Mammary epithelial cell (primary cell): Measurements from ENCODE around the gene CCDC112.

Source experiments
- EZH2 ChIP-seq: IDR thresholded peaks from 2 replicates; pipeline ENCODE4 v1.6.1; 2012; ENCODE audit warnings: low read length, inconsistent platforms, borderline replicate concordance
- TF ChIP-seq, protein P1 (sequence below), 2 donors: IDR thresholded peaks in 1 of 2; conservative IDR thresholded peaks in 1 of 2; 2 replicates each; pipeline ENCODE4 v1.5.1; 2011 to 2012; ENCODE audit warnings: inconsistent platforms in 2 of 2, low read length in 2 of 2, mild to moderate bottlenecking in 2 of 2, control low read depth in 1 of 2, low read depth in 1 of 2; ENCODE audit not compliant: insufficient read depth in 1 of 2; ENCODE audit errors: extremely low read depth in 1 of 2

DNA sequence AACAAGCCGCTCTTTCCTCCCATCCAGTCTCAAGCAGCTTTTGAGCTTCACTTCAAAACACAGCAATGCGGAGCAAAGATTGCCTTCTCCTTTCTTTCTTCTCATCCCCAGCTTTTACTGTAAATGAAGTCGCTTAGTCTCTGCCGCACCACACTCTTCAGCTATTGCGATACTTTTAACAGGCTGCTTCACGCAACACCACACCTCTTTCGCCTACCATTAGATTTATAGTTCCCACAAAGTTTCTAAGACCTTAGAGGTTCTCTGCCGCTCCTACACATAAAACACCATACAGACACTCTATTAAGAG is 34.5 kb downstream of the CCDC112 start:
- TF ChIP-seq, protein P1, sequence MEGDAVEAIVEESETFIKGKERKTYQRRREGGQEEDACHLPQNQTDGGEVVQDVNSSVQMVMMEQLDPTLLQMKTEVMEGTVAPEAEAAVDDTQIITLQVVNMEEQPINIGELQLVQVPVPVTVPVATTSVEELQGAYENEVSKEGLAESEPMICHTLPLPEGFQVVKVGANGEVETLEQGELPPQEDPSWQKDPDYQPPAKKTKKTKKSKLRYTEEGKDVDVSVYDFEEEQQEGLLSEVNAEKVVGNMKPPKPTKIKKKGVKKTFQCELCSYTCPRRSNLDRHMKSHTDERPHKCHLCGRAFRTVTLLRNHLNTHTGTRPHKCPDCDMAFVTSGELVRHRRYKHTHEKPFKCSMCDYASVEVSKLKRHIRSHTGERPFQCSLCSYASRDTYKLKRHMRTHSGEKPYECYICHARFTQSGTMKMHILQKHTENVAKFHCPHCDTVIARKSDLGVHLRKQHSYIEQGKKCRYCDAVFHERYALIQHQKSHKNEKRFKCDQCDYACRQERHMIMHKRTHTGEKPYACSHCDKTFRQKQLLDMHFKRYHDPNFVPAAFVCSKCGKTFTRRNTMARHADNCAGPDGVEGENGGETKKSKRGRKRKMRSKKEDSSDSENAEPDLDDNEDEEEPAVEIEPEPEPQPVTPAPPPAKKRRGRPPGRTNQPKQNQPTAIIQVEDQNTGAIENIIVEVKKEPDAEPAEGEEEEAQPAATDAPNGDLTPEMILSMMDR (conservative IDR thresholded peaks at IDR 0.05 in 1 of 2, IDR thresholded peaks at IDR 0.05 in 1 of 2; ENCODE audit: extremely low read depth in 1 of 2, insufficient read depth in 1 of 2, low read depth in 1 of 2, low read length in 2 of 2) = no peak
- TF ChIP-seq EZH2 = no peak
